ENCODE measurements around the gene KY.

GRCh38 chr3:134640872-134641470, 9.9 kb downstream of the KY start:
- peak; percentile 48 for TF ChIP-seq CTCF (IDR thresholded peaks at IDR 0.05; ENCODE audit: low read depth, low read length)
- TF ChIP-seq EZH2phosphoT487 (IDR thresholded peaks at IDR 0.05; ENCODE audit: low read depth) = no peak

Data from OCI-LY3 (cell line).